Heart left ventricle (tissue), 13 donors: ENCODE measurements around the gene MYBPC2.

ENCODE experiments used
- POLR2A ChIP-seq, 2 donors: fragments of 450-650 bp; IDR thresholded peaks; one replicate each; pipeline ENCODE4 v1.6.1; 2017; ENCODE audit warnings: antibody characterized with exemption in 2 of 2, mild to moderate bottlenecking in 2 of 2, moderate library complexity in 2 of 2
- TF ChIP-seq, protein P1 (sequence below), 12 donors: fragments of 200-600 bp; sonication (generic) in 4 of 12; IDR thresholded peaks; one replicate each; pipeline versions ENCODE4 v1.5.0 to v1.8.0; 2018 to 2022; ENCODE audit warnings: antibody characterized with exemption in 12 of 12, mild to moderate bottlenecking in 5 of 12
- donor health status: ischemic (EF 13 %, LVEDD 7.1; RV severe dilation, severe dysfunction).
- donor health status: DM: no; HTN: yes; CAD: no.
- donor health status: DM: no; HTN: no; CAD: no.
- donor health status: ischemic (EF 25% LVEDD 6.9; RV normal size, moderate dysfunction).
- donor health status: ischemic (EF 25% LVEDD 5.7; RV mildly dilated, moderate dysfunction).
- donor health status: ischemic (EF 35%, LVEDD 5.7; RV mildly dilated, moderate dysfunction).
- donor health status: nonischemic (EF 11% LVEDD 7.7; RV severe dilation, severe dysfunction).
- donor health status: DM: yes; HTN: yes; CAD: no.
- donor health status: PGD.
- donor health status: ischemic (EF 29% LVEDD 5.4; RV normal size, mild dysfunction).
- donor health status: nonischemic (EF 23%, LVEDD 6.1; RV moderate dilation, normal function).

DNA sequence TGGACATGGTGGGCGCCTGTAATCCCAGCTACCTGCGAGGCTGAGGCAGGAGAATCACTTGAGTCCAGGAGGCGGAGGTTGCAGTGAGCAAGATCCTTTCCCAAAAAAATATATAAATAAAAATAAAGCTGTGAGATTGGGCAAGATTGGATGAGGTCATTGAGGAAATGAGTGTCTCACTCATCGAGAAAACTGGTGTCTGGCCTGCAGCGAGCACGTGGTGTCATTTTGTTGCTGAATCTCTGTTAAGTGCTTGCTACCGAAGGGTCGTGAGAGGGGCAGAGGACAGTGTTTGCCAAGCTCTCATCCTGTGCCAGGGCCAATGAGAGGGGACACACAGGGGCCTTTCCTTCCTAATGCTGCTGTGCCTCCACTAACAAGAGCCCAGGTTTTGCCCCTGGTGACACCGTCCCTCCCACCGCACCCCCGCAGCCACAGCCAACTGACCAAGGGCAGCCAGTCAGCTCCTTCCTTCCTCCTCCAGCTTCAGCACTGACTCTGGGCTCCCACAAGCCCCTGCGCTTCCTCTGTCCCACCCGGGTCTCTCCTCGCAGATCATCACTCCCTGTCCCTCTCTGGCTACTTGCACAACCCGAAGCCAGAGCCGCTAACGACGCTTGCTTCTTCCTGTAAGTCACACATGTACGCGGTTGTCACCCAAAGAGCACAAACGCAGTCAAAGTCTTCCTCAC, 45.4 kb upstream of the MYBPC2 start:
- no peak for TF ChIP-seq POLR2A (IDR thresholded peaks at IDR 0.05)
- TF ChIP-seq, protein P1, sequence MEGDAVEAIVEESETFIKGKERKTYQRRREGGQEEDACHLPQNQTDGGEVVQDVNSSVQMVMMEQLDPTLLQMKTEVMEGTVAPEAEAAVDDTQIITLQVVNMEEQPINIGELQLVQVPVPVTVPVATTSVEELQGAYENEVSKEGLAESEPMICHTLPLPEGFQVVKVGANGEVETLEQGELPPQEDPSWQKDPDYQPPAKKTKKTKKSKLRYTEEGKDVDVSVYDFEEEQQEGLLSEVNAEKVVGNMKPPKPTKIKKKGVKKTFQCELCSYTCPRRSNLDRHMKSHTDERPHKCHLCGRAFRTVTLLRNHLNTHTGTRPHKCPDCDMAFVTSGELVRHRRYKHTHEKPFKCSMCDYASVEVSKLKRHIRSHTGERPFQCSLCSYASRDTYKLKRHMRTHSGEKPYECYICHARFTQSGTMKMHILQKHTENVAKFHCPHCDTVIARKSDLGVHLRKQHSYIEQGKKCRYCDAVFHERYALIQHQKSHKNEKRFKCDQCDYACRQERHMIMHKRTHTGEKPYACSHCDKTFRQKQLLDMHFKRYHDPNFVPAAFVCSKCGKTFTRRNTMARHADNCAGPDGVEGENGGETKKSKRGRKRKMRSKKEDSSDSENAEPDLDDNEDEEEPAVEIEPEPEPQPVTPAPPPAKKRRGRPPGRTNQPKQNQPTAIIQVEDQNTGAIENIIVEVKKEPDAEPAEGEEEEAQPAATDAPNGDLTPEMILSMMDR (IDR thresholded peaks at IDR 0.05) = no peak
